ENCODE results near the gene SLC6A11.

GRCh38 chr3:10948326-10948725, 132.3 kb downstream of the SLC6A11 start:
- TF ChIP-seq, protein P1, sequence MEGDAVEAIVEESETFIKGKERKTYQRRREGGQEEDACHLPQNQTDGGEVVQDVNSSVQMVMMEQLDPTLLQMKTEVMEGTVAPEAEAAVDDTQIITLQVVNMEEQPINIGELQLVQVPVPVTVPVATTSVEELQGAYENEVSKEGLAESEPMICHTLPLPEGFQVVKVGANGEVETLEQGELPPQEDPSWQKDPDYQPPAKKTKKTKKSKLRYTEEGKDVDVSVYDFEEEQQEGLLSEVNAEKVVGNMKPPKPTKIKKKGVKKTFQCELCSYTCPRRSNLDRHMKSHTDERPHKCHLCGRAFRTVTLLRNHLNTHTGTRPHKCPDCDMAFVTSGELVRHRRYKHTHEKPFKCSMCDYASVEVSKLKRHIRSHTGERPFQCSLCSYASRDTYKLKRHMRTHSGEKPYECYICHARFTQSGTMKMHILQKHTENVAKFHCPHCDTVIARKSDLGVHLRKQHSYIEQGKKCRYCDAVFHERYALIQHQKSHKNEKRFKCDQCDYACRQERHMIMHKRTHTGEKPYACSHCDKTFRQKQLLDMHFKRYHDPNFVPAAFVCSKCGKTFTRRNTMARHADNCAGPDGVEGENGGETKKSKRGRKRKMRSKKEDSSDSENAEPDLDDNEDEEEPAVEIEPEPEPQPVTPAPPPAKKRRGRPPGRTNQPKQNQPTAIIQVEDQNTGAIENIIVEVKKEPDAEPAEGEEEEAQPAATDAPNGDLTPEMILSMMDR (IDR thresholded peaks at IDR 0.05), result no peak
- no peak for TF ChIP-seq POLR2A (IDR thresholded peaks at IDR 0.05)
